Jurkat, Clone E6-1 (cell line): Measurements from ENCODE around the gene C15orf61.

Experiments
- DNase-seq: peaks from one replicate; pipeline ENCODE4 v3.0.0-alpha.2; 2011; ENCODE audit warnings: low read depth, low spot score
- H3K4me3 ChIP-seq: 2 replicates; pipeline ENCODE4 v1.5.1; 2011; ENCODE audit warnings: mild to moderate bottlenecking, low read length, control low read depth, moderate library complexity

The C15orf61 gene

GRCh38 chr15:67548236-67548852 is 27.4 kb downstream of the C15orf61 start:
- no peak for DNase-seq

GRCh38 chr15:67548862-67549651 is 28.1 kb downstream of the C15orf61 start:
- no peak overlapping the region for H3K4me3 ChIP-seq
- no peak for DNase-seq

More at GRCh38 chr15:67548236-67548852, 27.4 kb downstream of the C15orf61 start:
- H3K4me3 ChIP-seq = no peak overlapping the region

- DNase-seq = no peak
- no peak overlapping the region for H3K4me3 ChIP-seq
These were observed 28.8 kb downstream of the C15orf61 start for GRCh38 chr15:67549736-67550135.

GRCh38 chr15:67550522-67550921 is 29.6 kb downstream of the C15orf61 start:
- no peak for DNase-seq
- no peak overlapping the region for H3K4me3 ChIP-seq

GRCh38 chr15:67551207-67551743 is 30.3 kb downstream of the C15orf61 start:
- H3K4me3 ChIP-seq = no peak overlapping the region
- no peak for DNase-seq

- no peak overlapping the region for H3K4me3 ChIP-seq
- no peak for DNase-seq
These were observed 33.6 kb downstream of the C15orf61 start for GRCh38 chr15:67554580-67554979.

GRCh38 chr15:67556976-67557570 is 36.1 kb downstream of the C15orf61 start:
- H3K4me3 ChIP-seq = no peak overlapping the region
- DNase-seq = no peak

- DNase-seq = no peak
These were observed 37.6 kb downstream of the C15orf61 start for GRCh38 chr15:67558502-67558901.

GRCh38 chr15:67559158-67559557 is 38.2 kb downstream of the C15orf61 start:
- H3K4me3 ChIP-seq = no peak overlapping the region
- DNase-seq = no peak

More at GRCh38 chr15:67558502-67558901, 37.6 kb downstream of the C15orf61 start:
- no peak overlapping the region for H3K4me3 ChIP-seq

GRCh38 chr15:67559576-67559975 is 38.6 kb downstream of the C15orf61 start:
- DNase-seq = no peak
- H3K4me3 ChIP-seq = no peak overlapping the region

- no peak for DNase-seq
These were observed 39.4 kb downstream of the C15orf61 start for GRCh38 chr15:67560320-67560719.

GRCh38 chr15:67563092-67563491 is 42.2 kb downstream of the C15orf61 start:
- no peak overlapping the region for H3K4me3 ChIP-seq
- DNase-seq = no peak

More at GRCh38 chr15:67560320-67560719, 39.4 kb downstream of the C15orf61 start:
- H3K4me3 ChIP-seq = no peak overlapping the region

- no peak for DNase-seq
- no peak overlapping the region for H3K4me3 ChIP-seq
These were observed 43.4 kb downstream of the C15orf61 start for GRCh38 chr15:67564021-67564967.

- peak; percentile 52 for DNase-seq
These were observed 44.0 kb downstream of the C15orf61 start for GRCh38 chr15:67564968-67565345.

GRCh38 chr15:67569668-67570067 is 48.7 kb downstream of the C15orf61 start:
- no peak for DNase-seq
- H3K4me3 ChIP-seq = no peak overlapping the region

More at GRCh38 chr15:67564968-67565345, 44.0 kb downstream of the C15orf61 start:
- H3K4me3 ChIP-seq = no peak overlapping the region

- DNase-seq = no peak
- no peak overlapping the region for H3K4me3 ChIP-seq
These were observed 50.1 kb downstream of the C15orf61 start for GRCh38 chr15:67570875-67571647.

- H3K4me3 ChIP-seq = no peak overlapping the region
- DNase-seq = no peak
These were observed 50.9 kb downstream of the C15orf61 start for GRCh38 chr15:67571648-67572415.
